B cell (primary cell): ENCODE data around the gene MBD3L4. TPM values are rescaled to one million over a fixed set of nuclear protein-coding genes. Genes with fewer than 3 reads are reported as not detected.

ENCODE experiments used
- ATAC-seq: fragments of 200-7000 bp; cut with Tn5 transposase; one replicate; pipeline ENCODE4 v1.10.0; 2021; ENCODE audit warnings: low read depth, mild to moderate bottlenecking, moderate number of reproducible peaks, moderate library complexity
- CTCF ChIA-PET: fragments of 350-600 bp; sonication (Branson Sonifier 250); formaldehyde crosslinking; loops from one replicate; lab custom pipeline; 2021; ENCODE audit warnings: antibody characterized with exemption, inconsistent platforms; lab: Charles Lee
- POLR2A ChIA-PET: fragments of 350-600 bp; sonication (Branson Sonifier 250); formaldehyde crosslinking; loops from one replicate; lab custom pipeline; 2021; ENCODE audit warnings: antibody characterized with exemption; lab: Charles Lee
- DNase-seq: peaks from one replicate; pipeline ENCODE4 v3.0.0; 2013
- H2AFZ ChIP-seq: 2 replicates; pipeline ENCODE4 v1.6.1; 2012; ENCODE audit warnings: mild to moderate bottlenecking, low read depth, low read length; ENCODE audit not compliant: insufficient read depth, poor library complexity, severe bottlenecking
- H3K27ac ChIP-seq, 2 donors: 1 replicate in 1 of 2; 2 replicates in 1 of 2; pipeline ENCODE4 v1.5.1; 2012 to 2013; ENCODE audit warnings: low read length in 2 of 2, mild to moderate bottlenecking in 2 of 2, moderate library complexity in 1 of 2
- H3K27me3 ChIP-seq, 4 experiments: fragments of 200-600 bp in 1 of 4; sonication (generic) in 1 of 4; replicated peaks in 1 of 4; 1 replicate in 2 of 4; 2 replicates in 2 of 4; pipeline versions ENCODE4 v1.6.1 to v1.7.0; 2013 to 2016; ENCODE audit warnings: low read length in 3 of 4, mild to moderate bottlenecking in 2 of 4, mixed read lengths in 1 of 4, moderate library complexity in 1 of 4; ENCODE audit not compliant: insufficient read depth in 4 of 4, control insufficient read depth in 3 of 4; ENCODE audit errors: control extremely low read depth in 1 of 4
- H3K36me3 ChIP-seq, 2 experiments: replicated peaks in 1 of 2; 1 replicate in 1 of 2; 2 replicates in 1 of 2; pipeline versions ENCODE4 v1.6.1 to v1.7.1; 2013; ENCODE audit warnings: low read length in 1 of 2; ENCODE audit not compliant: insufficient read depth in 2 of 2, control insufficient read depth in 1 of 2; ENCODE audit errors: control extremely low read depth in 1 of 2, extremely low read depth in 1 of 2
- H3K4me1 ChIP-seq, 2 donors: fragments of 200-600 bp in 1 of 2; sonication (generic) in 1 of 2; 1 replicate in 1 of 2; 2 replicates in 1 of 2; pipeline versions ENCODE4 v1.5.1 to v1.6.1; 2013 to 2017; ENCODE audit warnings: low read length in 2 of 2; ENCODE audit not compliant: control insufficient read depth in 2 of 2, insufficient read depth in 2 of 2
- H3K4me2 ChIP-seq: replicated peaks from 2 replicates; pipeline ENCODE3; 2012; ENCODE audit warnings: mild to moderate bottlenecking, low read depth, low read length; ENCODE audit not compliant: poor library complexity, severe bottlenecking
- H3K4me3 ChIP-seq, 5 experiments: fragments of 200-600 bp in 1 of 5; sonication (generic) in 1 of 5; 1 replicate in 3 of 5; 2 replicates in 2 of 5; pipeline versions ENCODE4 v1.5.1 to v1.7.0; 2011 to 2016; ENCODE audit warnings: low read length in 4 of 5, mild to moderate bottlenecking in 4 of 5, low read depth in 2 of 5, control low read depth in 1 of 5, moderate library complexity in 1 of 5; ENCODE audit not compliant: insufficient read depth in 1 of 5; ENCODE audit errors: control extremely low read depth in 1 of 5, extremely low read depth in 1 of 5
- H3K79me2 ChIP-seq: fragments of 200-600 bp; sonication (generic); one replicate; pipeline ENCODE4 v1.6.0; 2016; ENCODE audit warnings: low read length; ENCODE audit not compliant: control insufficient read depth, insufficient read depth
- H3K9ac ChIP-seq: fragments of 200-600 bp; sonication (generic); 2 replicates; pipeline ENCODE4 v1.6.1; 2017; ENCODE audit warnings: mild to moderate bottlenecking, low read length, moderate library complexity
- H3K9me3 ChIP-seq, 3 donors: one replicate each; pipeline versions ENCODE4 v1.6.1 to v1.7.1; 2013; ENCODE audit warnings: low read length in 2 of 3; ENCODE audit not compliant: control insufficient read depth in 2 of 3, insufficient read depth in 1 of 3; ENCODE audit errors: control extremely low read depth in 1 of 3
- H4K20me1 ChIP-seq: 2 replicates; pipeline ENCODE4 v1.6.0; 2012; ENCODE audit warnings: mild to moderate bottlenecking, low read length; ENCODE audit not compliant: insufficient read depth, control insufficient read depth, poor library complexity, severe bottlenecking
- H3K27ac Mint-ChIP-seq: one replicate; pipeline ENCODE4 v1.8.0; 2021; ENCODE audit warnings: mixed read lengths
- H3K27me3 Mint-ChIP-seq: one replicate; pipeline ENCODE4 v1.8.0; 2021; ENCODE audit warnings: mixed read lengths
- H3K4me1 Mint-ChIP-seq: one replicate; pipeline ENCODE4 v1.8.0; 2021; ENCODE audit warnings: mixed read lengths
- H3K4me3 Mint-ChIP-seq: one replicate; pipeline ENCODE4 v1.8.0; 2021; ENCODE audit warnings: mixed read lengths
- H3K9me3 Mint-ChIP-seq: one replicate; pipeline ENCODE4 v1.8.0; 2022; ENCODE audit warnings: mixed read lengths; ENCODE audit not compliant: insufficient read depth
- EZH2 ChIP-seq: IDR thresholded peaks from 2 replicates; pipeline ENCODE4 v1.6.1; 2012; ENCODE audit warnings: borderline replicate concordance, low read depth, mild to moderate bottlenecking, moderate library complexity, low read length; ENCODE audit not compliant: insufficient read depth, poor library complexity, severe bottlenecking
- WGBS: methylation state at CpG from one replicate; pipeline ENCODE4 v1.1.5; 2013; ENCODE audit warnings: missing lambda C conversion rate; ENCODE audit not compliant: insufficient coverage; 5-methylcytosine and 5-hydroxymethylcytosine counted together
- intact Hi-C: fragments of 100-400 bp; cut with micrococcal nuclease; formaldehyde crosslinking; loops from one replicate; pipeline ENCODE4 v1.10.0; 2022
- polyA plus RNA-seq: library from polyadenylated mRNA; depleted of rRNA; stranded (reverse); fragments of >200 nt; gene quantifications from 2 replicates; pipeline ENCODE4 v1.2.3, GENCODE V29; 2012
- total RNA-seq, 2 donors: library from RNA; stranded (reverse); fragments of 120-200 nt in 1 of 2; gene quantifications; 1 replicate in 1 of 2; 2 replicates in 1 of 2; pipeline versions ENCODE4 v1.2.3 to v1.2.4, GENCODE V29; 2013 to 2022
- TF ChIP-seq, protein P1 (sequence below): fragments of 200-600 bp; IDR thresholded peaks from one replicate; pipeline ENCODE4 v1.8.0; 2022; ENCODE audit warnings: antibody characterized with exemption, mild to moderate bottlenecking

Gene MBD3L4
- total and polyA plus RNA-seq, 2 donors (not counting 1 experiment from before 2014, with no cell fraction given) = not detected

DNA sequence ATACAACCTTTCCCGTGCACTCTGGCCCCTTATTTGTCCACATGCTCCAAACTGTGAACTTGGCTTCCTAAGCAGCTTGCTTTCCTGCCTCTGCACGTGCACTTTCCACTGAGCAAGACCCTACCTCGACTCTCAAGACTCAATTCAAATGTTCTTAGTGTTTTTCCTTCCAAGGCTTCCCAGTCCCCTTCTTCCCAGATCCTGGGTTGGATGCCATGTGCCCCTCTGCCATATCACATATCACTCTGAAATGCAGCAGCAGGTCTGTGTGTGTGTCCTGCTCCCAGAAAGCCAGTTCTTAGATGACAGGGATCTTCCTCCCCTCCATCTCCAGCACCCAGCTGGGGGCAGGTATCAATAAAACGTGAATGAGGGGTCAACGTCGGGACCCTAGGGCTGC is 32.6 kb upstream of the MBD3L4 start:
- H3K4me3 Mint-ChIP-seq = peak overlapping the region; percentile 40
- intact Hi-C loops = no loop called here
- peaks cover 34% of the 10 kb centered on the region for H3K79me2 ChIP-seq
- H3K27ac ChIP-seq = no peak overlapping the region
- peaks cover 15% of the 10 kb centered on the region for H4K20me1 ChIP-seq
- peaks cover 19% of the 10 kb centered on the region for H3K4me1 Mint-ChIP-seq
- DNase-seq (no peak), ATAC-seq (no peak)
- H3K4me2 ChIP-seq = no peak overlapping the region
- peaks cover 3 to 40% (median 4%) of the 10 kb centered on the region in 3 donors for H3K9me3 ChIP-seq
- TF ChIP-seq, protein P1, sequence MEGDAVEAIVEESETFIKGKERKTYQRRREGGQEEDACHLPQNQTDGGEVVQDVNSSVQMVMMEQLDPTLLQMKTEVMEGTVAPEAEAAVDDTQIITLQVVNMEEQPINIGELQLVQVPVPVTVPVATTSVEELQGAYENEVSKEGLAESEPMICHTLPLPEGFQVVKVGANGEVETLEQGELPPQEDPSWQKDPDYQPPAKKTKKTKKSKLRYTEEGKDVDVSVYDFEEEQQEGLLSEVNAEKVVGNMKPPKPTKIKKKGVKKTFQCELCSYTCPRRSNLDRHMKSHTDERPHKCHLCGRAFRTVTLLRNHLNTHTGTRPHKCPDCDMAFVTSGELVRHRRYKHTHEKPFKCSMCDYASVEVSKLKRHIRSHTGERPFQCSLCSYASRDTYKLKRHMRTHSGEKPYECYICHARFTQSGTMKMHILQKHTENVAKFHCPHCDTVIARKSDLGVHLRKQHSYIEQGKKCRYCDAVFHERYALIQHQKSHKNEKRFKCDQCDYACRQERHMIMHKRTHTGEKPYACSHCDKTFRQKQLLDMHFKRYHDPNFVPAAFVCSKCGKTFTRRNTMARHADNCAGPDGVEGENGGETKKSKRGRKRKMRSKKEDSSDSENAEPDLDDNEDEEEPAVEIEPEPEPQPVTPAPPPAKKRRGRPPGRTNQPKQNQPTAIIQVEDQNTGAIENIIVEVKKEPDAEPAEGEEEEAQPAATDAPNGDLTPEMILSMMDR = no peak
- TF ChIP-seq EZH2 = no peak
- POLR2A ChIA-PET = no interaction called here
- CTCF ChIA-PET = no interaction called here
- H3K27ac Mint-ChIP-seq = no peak overlapping the region
- no peak overlapping the region for H3K4me3 ChIP-seq
- peaks cover 5 to 56% of the 10 kb centered on the region in 2 experiments for H3K36me3 ChIP-seq
- H3K4me1 ChIP-seq = peaks cover 8 to 17% of the 10 kb centered on the region in 2 donors
- no peaks in the 10 kb centered on the region for H3K27me3 Mint-ChIP-seq
- WGBS = 97% methylated on average over 3 of the region's 6 CpGs
- H2AFZ ChIP-seq = no peak overlapping the region
- H3K27me3 ChIP-seq = no peaks in the 10 kb centered on the region
- no peaks in the 10 kb centered on the region for H3K9me3 Mint-ChIP-seq
- H3K9ac ChIP-seq = no peak overlapping the region

DNA sequence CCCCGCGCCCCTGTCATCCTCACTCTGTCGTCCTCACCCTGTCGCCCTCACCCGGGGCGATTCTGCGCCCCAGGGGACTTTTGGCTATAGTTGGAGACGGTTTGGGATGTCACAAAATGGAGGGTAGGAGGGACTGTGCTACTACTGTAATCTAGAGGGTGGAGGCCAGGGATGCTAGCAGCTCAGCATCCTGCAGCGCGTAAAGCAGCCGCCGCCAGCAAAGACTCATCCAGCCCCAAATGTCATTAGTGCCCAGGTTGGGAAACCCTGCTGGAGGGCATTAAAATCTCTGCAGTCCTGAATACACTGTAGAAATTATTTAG is 29.9 kb upstream of the MBD3L4 start:
- Histone ChIP-seq H3K4me3 (peak overlapping the region; percentile 78 to 99 (median 93)), H3K9me3 (peaks cover 0 to 19% (median 2%) of the 10 kb centered on the region in 3 donors), H3K4me1 (peaks cover 8 to 17% of the 10 kb centered on the region in 2 donors), H4K20me1 (peaks cover 14% of the 10 kb centered on the region), H2AFZ (peak overlapping the region; percentile 100), H3K79me2 (peaks cover 29% of the 10 kb centered on the region), H3K36me3 (peaks cover 0 to 29% of the 10 kb centered on the region in 2 experiments), H3K9ac (peak overlapping the region; percentile 97), H3K27me3 (no peaks in the 10 kb centered on the region), H3K4me2 (peak overlapping the region; percentile 90), H3K27ac (peak overlapping the region; percentile 80 to 91)
- no peaks in the 10 kb centered on the region for H3K9me3 Mint-ChIP-seq
- peak overlapping the region; percentile 92 for H3K27ac Mint-ChIP-seq
- peak overlapping the region; percentile 92 for H3K4me3 Mint-ChIP-seq
- ChIA-PET CTCF (interaction anchor here (1.2 kb wide), 1 partner anchor 271 kb away, joined by 6 read pairs; no protein-coding TSS in a partner anchor), POLR2A (interaction anchor here (0.7 to 1.7 kb wide), 4 partner anchors 8 to 1092 kb away, joined by 3 to 6 read pairs (median 4); partner anchors contain the start of genes PET100, RANBP3 and XAB2)
- no peak for TF ChIP-seq EZH2
- TF ChIP-seq, protein P1 = no peak
- ATAC-seq = no peak
- 0% methylated on average over 12 of the region's 12 CpGs for WGBS
- intact Hi-C loops = loop anchor here (1.0 kb wide), 1 partner anchor 29 kb away; no protein-coding TSS in a partner anchor
- H3K4me1 Mint-ChIP-seq = peaks cover 19% of the 10 kb centered on the region
- no peaks in the 10 kb centered on the region for H3K27me3 Mint-ChIP-seq
- DNase-seq = no peak
